ENCODE results near the gene SNX8.

SNX8 gene

GRCh38 chr7:2276107-2276506, 38.1 kb downstream of the SNX8 start:
- Histone ChIP-seq H3K9me2 (replicated peaks; ENCODE audit: control insufficient read depth, low read length) (no peaks in the 10 kb centered on the region), H3K27ac (ENCODE audit: low read depth, low read length) (no peak overlapping the region), H3K79me2 (ENCODE audit: control insufficient read depth, low read length) (peaks cover 8% of the 10 kb centered on the region), H3K4me1 (ENCODE audit: control insufficient read depth, low read length) (no peaks in the 10 kb centered on the region), H3K9me3 (ENCODE audit: control insufficient read depth, insufficient read depth, low read length) (no peaks in the 10 kb centered on the region), H4K20me1 (ENCODE audit: control insufficient read depth, insufficient read depth, low read depth, low read length) (no peaks in the 10 kb centered on the region), H3K27me3 (ENCODE audit: control insufficient read depth, low read length) (no peaks in the 10 kb centered on the region), H3K4me3 (ENCODE audit: low read length) (no peak overlapping the region), H3F3A (ENCODE audit: control insufficient read depth, insufficient read depth) (peaks cover 5% of the 10 kb centered on the region), H3K36me3 (ENCODE audit: control insufficient read depth, low read length) (peaks cover 19% of the 10 kb centered on the region; the same call in 1 of the 2 replicates), H3K4me2 (ENCODE audit: low read length) (no peak overlapping the region)
- TF ChIP-seq, protein P1, sequence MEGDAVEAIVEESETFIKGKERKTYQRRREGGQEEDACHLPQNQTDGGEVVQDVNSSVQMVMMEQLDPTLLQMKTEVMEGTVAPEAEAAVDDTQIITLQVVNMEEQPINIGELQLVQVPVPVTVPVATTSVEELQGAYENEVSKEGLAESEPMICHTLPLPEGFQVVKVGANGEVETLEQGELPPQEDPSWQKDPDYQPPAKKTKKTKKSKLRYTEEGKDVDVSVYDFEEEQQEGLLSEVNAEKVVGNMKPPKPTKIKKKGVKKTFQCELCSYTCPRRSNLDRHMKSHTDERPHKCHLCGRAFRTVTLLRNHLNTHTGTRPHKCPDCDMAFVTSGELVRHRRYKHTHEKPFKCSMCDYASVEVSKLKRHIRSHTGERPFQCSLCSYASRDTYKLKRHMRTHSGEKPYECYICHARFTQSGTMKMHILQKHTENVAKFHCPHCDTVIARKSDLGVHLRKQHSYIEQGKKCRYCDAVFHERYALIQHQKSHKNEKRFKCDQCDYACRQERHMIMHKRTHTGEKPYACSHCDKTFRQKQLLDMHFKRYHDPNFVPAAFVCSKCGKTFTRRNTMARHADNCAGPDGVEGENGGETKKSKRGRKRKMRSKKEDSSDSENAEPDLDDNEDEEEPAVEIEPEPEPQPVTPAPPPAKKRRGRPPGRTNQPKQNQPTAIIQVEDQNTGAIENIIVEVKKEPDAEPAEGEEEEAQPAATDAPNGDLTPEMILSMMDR (IDR thresholded peaks at IDR 0.05; ENCODE audit: low read depth, low read length, poor library complexity, severe bottlenecking), result no peak
- no peak for TF ChIP-seq EZH2phosphoT487 (IDR thresholded peaks at IDR 0.05; ENCODE audit: borderline replicate concordance, low read length)

DNA sequence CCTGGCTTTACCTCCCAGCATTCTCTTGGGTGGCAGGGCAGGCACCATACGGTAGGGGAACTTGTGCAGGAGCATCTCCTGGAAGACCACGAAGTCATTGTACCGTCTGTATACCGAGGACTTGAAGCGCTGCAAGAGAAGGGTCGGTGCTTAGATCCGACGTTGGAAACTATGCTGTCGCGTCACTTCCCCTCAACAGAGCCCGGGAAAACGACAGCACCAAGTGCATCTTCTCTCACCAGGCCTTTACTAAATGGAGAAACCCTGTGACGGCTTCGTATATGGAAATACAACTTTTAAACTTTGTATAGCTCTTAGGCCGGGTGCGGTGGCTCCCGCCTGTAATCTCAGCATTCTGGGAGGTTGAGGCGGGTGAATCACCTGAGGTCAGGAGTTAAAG, 39.1 kb downstream of the SNX8 start:
- no peak overlapping the region for H3K4me2 ChIP-seq (ENCODE audit: low read length)
- H4K20me1 ChIP-seq (ENCODE audit: control insufficient read depth, insufficient read depth, low read depth, low read length), result no peaks in the 10 kb centered on the region
- no peak for TF ChIP-seq EZH2phosphoT487 (IDR thresholded peaks at IDR 0.05; ENCODE audit: borderline replicate concordance, low read length)
- TF ChIP-seq, protein P1 (IDR thresholded peaks at IDR 0.05; ENCODE audit: low read depth, low read length, poor library complexity, severe bottlenecking), result no peak
- no peaks in the 10 kb centered on the region for H3K27me3 ChIP-seq (ENCODE audit: control insufficient read depth, low read length)
- H3K9me3 ChIP-seq (ENCODE audit: control insufficient read depth, insufficient read depth, low read length), result no peaks in the 10 kb centered on the region
- H3K4me3 ChIP-seq (ENCODE audit: low read length), result no peak overlapping the region
- H3K4me1 ChIP-seq (ENCODE audit: control insufficient read depth, low read length), result no peaks in the 10 kb centered on the region
- H3K36me3 ChIP-seq (ENCODE audit: control insufficient read depth, low read length), result peaks cover 20% of the 10 kb centered on the region; the same call in 1 of the 2 replicates
- H3F3A ChIP-seq (ENCODE audit: control insufficient read depth, insufficient read depth), result peaks cover 2% of the 10 kb centered on the region
- no peaks in the 10 kb centered on the region for H3K9me2 ChIP-seq (replicated peaks; ENCODE audit: control insufficient read depth, low read length)
- peaks cover 4% of the 10 kb centered on the region for H3K79me2 ChIP-seq (ENCODE audit: control insufficient read depth, low read length)
- no peak overlapping the region for H3K27ac ChIP-seq (ENCODE audit: low read depth, low read length)

DNA sequence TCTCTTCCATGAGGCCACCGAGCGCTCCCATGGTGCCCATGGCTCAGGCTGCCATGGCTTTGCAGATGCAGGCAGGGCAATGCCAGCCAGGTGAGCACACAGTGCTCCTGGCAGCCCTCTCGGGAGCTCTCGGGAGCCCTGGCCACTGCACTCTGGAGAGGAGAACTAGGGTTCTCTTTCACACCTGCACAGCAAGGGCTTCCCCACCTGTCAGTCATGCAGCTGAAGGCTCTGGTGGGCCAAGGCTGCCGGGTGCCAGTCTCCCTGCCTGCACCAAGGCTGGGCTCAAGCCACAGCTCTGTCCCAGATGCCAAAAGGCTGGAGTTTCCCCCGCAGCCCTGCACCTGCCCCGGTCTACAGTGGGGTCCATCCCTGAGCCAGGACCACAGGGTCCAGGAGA, 39.6 kb downstream of the SNX8 start:
- TF ChIP-seq EZH2phosphoT487 (IDR thresholded peaks at IDR 0.05; ENCODE audit: borderline replicate concordance, low read length), result no peak
- TF ChIP-seq, protein P1 (IDR thresholded peaks at IDR 0.05; ENCODE audit: low read depth, low read length, poor library complexity, severe bottlenecking), result no peak
- no peaks in the 10 kb centered on the region for H3K27me3 ChIP-seq (ENCODE audit: control insufficient read depth, low read length)

More for the DNA sequence above, 39.6 kb downstream of the SNX8 start:
- Histone ChIP-seq H4K20me1 (ENCODE audit: control insufficient read depth, insufficient read depth, low read depth, low read length) (peaks cover 1% of the 10 kb centered on the region; the same call in 1 of the 2 replicates), H3K9me2 (replicated peaks; ENCODE audit: control insufficient read depth, low read length) (no peaks in the 10 kb centered on the region), H3K4me2 (ENCODE audit: low read length) (no peak overlapping the region), H3K4me1 (ENCODE audit: control insufficient read depth, low read length) (no peaks in the 10 kb centered on the region), H3K27ac (ENCODE audit: low read depth, low read length) (no peak overlapping the region), H3K79me2 (ENCODE audit: control insufficient read depth, low read length) (peaks cover 4% of the 10 kb centered on the region), H3K4me3 (ENCODE audit: low read length) (no peak overlapping the region), H3F3A (ENCODE audit: control insufficient read depth, insufficient read depth) (no peaks in the 10 kb centered on the region), H3K36me3 (ENCODE audit: control insufficient read depth, low read length) (peaks cover 22% of the 10 kb centered on the region; the same call in 1 of the 2 replicates), H3K9me3 (ENCODE audit: control insufficient read depth, insufficient read depth, low read length) (no peaks in the 10 kb centered on the region)
